Kasumi-1 (cell line): ENCODE results near the gene ZNF429.
A peak's percentile ranks its signal among the peaks of the same experiment; 100 is the strongest.
"Not testable (repeated sequence)": the region's sequence is repeated elsewhere in the genome, so short reads cannot be mapped to it uniquely, and the experiment has no call there.

ENCODE experiments used
- DNase-seq, 2 experiments: peaks; one replicate each; lab custom pipeline; 2025; lab: John Stamatoyannopoulos, UW

ZNF429 gene

DNA sequence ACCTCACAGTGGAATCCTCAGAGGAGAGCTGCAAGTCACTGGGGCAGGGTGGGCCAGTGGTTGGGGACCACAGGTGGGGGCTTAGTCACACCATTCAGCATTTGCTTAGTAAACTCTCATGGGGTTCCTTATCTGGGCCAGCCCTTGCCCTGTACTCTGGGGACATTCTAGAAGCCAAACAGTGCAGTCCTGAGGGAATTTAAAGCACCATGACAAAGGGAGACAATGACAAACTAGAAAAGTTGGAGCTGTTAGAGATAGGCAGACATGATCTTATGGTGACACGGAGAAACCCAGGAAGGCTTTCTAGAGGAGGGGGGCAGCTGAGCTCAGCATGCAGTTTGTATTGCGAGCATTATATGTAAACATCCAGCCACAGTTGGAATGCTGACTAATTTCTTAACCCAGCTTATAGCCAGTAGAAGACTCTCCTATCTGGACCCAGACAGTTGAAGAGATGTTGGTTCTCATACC lies 87.6 kb downstream of the ZNF429 start:
- no peak for DNase-seq

DNA sequence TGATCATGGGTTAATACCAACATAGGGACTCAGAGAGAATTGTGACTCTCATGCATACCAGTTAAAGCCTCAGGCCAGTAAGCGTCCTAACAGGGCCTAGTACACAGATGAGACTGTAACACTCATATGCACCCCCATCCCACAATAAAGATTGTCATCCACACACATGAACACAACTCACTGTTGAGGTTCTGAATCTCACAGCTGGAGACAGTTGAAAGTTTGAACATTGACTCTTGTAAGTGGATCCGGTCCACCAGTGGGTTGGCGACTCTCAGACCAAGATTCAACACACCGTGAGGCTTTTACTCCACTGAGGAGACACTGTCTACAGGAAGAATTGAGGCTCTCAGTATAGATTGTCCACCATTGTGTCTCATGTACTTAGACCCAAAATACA lies 88.1 kb downstream of the ZNF429 start:
- no peak for DNase-seq

DNA sequence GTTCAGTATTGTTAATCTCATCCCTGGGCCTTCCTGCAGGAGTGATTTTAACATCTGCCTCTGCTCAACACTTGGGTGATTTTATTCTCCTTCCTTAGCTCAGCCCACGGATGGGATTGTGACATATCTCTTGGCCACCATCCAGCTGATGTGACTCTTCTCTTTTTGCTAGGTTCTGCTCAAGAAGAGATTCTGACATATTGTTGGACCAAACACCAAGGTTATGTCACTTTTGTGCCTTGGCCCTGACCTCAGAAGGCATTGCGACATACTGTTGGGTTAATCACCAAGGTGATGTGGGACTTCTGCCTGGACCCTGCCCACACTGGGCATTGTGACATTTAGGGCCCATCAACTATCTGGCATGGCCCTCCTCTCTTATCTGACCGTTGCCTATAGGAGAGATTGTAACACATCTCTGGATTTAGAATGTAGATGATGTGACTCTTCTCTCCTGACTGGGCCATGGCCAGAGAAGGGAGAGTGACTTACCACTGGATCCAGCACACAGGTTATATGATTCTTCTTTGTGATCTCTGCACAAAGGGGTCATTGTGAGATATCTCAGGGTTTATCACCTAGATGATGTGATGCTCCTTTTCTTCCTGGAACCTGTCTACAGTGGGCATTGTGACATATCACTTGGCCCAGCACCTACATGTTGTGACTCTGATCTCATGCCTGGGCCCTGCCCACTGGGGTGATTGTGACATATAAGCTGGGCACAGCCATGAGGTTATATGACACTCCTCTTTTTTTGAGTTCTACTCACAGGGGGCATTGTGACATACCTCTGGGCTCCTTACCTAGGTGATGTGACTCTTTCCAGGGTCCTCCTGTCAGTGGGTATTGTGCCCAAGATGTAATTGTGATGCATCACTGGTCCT lies 88.8 kb downstream of the ZNF429 start:
- peak in 1 of 2 experiments; percentile 8 for DNase-seq

DNA sequence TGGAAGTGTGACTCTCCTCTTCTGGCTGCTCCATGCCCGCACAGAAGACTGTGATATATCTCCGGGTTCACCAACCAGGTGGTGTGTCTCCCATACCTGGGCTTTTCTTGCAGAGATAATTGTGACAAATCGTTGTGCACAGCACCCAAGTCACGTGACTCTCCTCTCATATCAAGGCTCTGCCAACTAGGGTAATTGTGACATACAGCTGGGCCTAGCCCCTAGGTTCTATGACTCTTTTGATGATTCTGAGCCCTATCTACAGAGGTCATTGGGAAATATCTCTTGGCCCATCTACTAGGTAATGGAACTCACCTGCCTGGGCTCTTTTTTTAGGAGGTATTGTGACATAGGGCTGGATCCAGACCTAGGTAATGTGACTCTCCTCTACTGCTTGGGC lies 89.8 kb downstream of the ZNF429 start:
- DNase-seq = no peak

DNA sequence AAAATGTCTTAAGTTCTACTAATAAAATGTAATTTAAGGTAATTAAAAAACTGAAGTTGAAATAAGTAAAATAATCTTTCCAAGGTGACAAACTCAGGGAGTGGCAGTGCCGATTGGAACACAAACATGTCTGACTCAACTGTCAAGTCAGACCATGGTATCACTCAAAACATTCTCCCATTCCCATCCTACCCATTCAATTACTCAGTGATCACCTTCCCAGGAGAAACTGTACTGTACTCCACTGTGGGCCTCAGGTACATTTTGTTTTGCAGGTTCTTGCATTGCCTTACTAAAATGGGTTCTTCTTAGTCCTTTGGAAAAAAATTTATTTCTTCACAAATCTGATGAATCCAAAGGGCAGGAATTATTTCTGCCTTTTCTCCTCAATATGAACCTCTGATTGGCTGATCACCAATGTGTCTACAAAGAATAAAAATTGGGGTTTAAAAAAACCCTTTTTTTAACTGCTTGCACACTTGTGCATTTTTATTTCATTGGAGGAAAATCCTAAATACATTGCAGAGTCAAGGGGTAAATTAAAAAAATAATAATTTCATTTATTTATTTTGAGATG lies 96.8 kb downstream of the ZNF429 start:
- DNase-seq = no peak

DNA sequence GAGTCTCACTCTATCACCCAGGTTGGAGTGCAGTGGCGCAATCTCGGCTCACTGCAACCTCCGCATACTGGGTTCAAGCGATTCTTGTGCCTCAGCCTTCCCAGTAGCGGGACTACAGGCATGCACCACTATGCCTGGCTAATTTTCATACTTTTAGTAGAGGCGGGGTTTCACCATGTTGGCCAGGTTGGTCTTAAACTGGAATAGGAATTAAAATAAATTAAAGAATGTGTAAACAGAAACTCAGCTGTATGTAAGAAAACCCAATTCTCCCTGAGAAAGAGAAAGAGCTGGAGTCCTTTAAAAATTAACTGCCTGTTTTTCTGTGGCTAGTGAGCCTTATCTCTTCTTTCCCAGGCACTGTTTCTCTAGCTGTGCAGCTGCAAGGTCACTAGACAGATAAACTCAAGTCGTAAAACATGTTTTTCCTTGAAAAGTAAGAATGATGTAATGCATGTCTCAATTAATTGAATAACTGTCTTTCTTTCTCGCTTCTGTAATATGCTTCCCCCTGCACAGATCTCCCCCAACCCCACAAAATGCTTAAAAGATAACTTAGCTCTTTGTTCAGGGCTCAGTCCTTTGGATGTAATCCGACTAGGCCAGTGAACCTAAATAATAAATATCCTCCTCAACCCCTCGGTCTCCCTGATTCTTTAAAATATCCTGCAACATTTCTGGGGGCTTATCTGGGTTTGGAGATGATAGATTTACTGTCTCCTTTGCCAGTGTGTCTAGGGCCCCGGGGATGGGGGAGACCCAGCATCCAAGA lies 97.4 kb downstream of the ZNF429 start:
- DNase-seq = not testable (repeated sequence)

DNA sequence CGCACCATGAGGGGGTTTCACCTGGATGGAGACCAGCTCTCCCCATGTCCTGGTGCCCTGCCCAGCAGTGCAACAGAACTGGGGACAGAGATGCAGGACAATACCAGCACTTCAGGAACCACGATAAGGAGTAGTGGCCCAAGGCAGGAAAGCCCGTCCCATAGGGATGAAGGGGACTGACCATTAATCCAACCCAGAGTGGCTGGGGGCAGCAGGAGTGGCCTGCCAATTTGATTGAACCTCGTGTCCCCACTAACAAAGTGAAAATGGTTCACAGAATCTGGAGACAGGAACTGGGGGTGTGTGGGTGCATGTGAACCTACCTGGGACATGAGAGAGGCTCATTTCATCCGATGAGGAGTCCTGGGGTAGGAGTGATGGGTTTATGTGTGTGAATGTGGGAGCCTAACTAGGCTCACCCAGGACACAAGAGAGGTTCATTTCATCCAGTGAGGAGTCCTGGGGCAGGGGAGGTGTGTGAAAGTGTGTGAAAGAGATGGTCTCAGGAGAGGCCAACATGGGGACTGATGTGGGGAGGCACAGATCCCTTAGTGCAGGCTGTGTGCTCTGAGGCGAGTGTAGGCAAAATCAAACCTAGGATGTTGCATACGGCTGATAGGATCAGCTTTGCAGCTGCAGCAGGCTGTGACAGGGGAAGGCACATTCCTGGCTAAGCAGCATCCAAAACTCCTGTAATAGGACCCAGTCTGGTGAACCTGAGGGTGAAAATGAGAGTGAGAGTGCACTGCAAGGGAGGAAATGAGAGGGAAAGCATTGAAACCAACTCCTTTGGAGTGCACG lies 98.2 kb downstream of the ZNF429 start:
- no peak for DNase-seq

DNA sequence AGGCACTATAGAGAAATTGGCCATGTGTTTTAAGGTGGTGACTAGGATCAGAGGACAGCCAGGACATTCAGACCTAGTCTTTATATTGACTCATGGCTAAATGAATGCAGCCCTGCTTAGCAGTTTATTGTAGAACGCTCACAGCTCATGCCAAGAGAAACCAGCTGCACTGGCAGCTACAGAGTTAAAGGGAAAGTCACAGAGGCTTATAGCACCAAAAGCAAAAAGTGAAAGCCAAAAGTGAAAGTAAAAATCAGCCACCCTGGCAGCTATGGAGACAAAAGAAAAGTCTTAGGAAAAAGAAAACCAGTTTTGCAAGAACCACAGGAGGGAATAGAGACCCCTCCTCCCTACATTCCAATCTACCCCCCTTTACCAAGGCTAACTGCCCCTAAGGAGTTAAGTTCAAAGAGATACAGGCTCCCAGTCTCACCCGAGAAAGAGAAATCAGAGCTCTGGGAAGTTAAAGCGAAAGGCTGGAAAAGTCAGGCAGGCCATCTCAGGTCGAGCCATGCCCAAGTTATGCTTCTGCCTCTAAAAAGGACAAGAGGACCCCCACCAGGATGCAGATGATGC lies 99.0 kb downstream of the ZNF429 start:
- DNase-seq = no peak
